PC-3 (cell line): ENCODE data around the gene INMT.

Experiments
- CTCF ChIP-seq: fragments of 300-600 bp; sonication (generic); conservative IDR thresholded peaks from 2 replicates; pipeline ENCODE4 v1.5.1; 2017; ENCODE audit warnings: antibody characterized with exemption, low read depth, mild to moderate bottlenecking, low read length
- EZH2 ChIP-seq: fragments of 300-600 bp; sonication (generic); IDR thresholded peaks from one replicate; pipeline ENCODE4 v1.6.1; 2017; ENCODE audit warnings: antibody characterized with exemption, mild to moderate bottlenecking, low read length; ENCODE audit not compliant: unreplicated experiment
- EZH2phosphoT487 ChIP-seq: fragments of 300-600 bp; sonication (generic); IDR thresholded peaks from 2 replicates; pipeline ENCODE4 v1.6.1; 2018; ENCODE audit warnings: mild to moderate bottlenecking, antibody characterized with exemption, low read length, borderline replicate concordance

GRCh38 chr7:30733216-30733615 lies 18.7 kb upstream of the INMT start:
- TF ChIP-seq CTCF (no peak), EZH2 (no peak), EZH2phosphoT487 (no peak)
